BJ (cell line): Measurements from ENCODE around the gene CACNA1C. TPM values are rescaled to one million over a fixed set of nuclear protein-coding genes. Genes with fewer than 3 reads are reported as not detected.

Source experiments
- CTCF ChIA-PET: fragments of 350-600 bp; formaldehyde crosslinking; extraction: SDS; loops from one replicate; lab custom pipeline; 2021; ENCODE audit warnings: antibody characterized with exemption, inconsistent platforms; lab: Yijun Ruan, JAX
- POLR2A ChIA-PET: fragments of 300-600 bp; sonication (Branson Sonifier 250); formaldehyde crosslinking; extraction: SDS; loops from one replicate; lab custom pipeline; 2021; ENCODE audit warnings: antibody characterized with exemption; lab: Charles Lee
- DNase-seq: peaks from one replicate; pipeline ENCODE4 v3.0.0-alpha.2; 2011; ENCODE audit warnings: low read depth
- H3K27me3 ChIP-seq: 2 replicates; pipeline ENCODE4 v1.6.0; 2011; ENCODE audit warnings: low read length; ENCODE audit not compliant: control insufficient read depth, insufficient read depth
- H3K36me3 ChIP-seq: 2 replicates; pipeline ENCODE4 v1.5.1; 2011; ENCODE audit warnings: low read length; ENCODE audit not compliant: control insufficient read depth, insufficient read depth
- H3K4me3 ChIP-seq: 2 replicates; pipeline ENCODE4 v1.5.1; 2011; ENCODE audit warnings: low read depth, mild to moderate bottlenecking, control low read depth, low read length
- polyA plus RNA-seq: library from polyadenylated mRNA; depleted of rRNA; stranded (reverse); fragments of >200 nt; gene quantifications from 2 replicates; pipeline ENCODE4 v1.2.3, GENCODE V29; 2011
- TF ChIP-seq, protein P1 (sequence below): IDR thresholded peaks from 2 replicates; pipeline ENCODE4 v1.5.1; 2011; ENCODE audit warnings: low read depth, mild to moderate bottlenecking, control low read depth, inconsistent platforms, low read length, moderate library complexity; ENCODE audit not compliant: insufficient read depth

CACNA1C gene
- polyA plus RNA-seq, 1 experiment: 14.7 TPM

- TF ChIP-seq, protein P1, sequence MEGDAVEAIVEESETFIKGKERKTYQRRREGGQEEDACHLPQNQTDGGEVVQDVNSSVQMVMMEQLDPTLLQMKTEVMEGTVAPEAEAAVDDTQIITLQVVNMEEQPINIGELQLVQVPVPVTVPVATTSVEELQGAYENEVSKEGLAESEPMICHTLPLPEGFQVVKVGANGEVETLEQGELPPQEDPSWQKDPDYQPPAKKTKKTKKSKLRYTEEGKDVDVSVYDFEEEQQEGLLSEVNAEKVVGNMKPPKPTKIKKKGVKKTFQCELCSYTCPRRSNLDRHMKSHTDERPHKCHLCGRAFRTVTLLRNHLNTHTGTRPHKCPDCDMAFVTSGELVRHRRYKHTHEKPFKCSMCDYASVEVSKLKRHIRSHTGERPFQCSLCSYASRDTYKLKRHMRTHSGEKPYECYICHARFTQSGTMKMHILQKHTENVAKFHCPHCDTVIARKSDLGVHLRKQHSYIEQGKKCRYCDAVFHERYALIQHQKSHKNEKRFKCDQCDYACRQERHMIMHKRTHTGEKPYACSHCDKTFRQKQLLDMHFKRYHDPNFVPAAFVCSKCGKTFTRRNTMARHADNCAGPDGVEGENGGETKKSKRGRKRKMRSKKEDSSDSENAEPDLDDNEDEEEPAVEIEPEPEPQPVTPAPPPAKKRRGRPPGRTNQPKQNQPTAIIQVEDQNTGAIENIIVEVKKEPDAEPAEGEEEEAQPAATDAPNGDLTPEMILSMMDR: no peak
- Histone ChIP-seq H3K4me3 (no peak overlapping the region), H3K36me3 (peaks cover 6% of the 10 kb centered on the region), H3K27me3 (no peaks in the 10 kb centered on the region)
- POLR2A ChIA-PET: no interaction called here
- DNase-seq: no peak
- CTCF ChIA-PET: no interaction called here
Observed at GRCh38 chr12:2540535-2540941, 487.8 kb downstream of the CACNA1C start.

DNA sequence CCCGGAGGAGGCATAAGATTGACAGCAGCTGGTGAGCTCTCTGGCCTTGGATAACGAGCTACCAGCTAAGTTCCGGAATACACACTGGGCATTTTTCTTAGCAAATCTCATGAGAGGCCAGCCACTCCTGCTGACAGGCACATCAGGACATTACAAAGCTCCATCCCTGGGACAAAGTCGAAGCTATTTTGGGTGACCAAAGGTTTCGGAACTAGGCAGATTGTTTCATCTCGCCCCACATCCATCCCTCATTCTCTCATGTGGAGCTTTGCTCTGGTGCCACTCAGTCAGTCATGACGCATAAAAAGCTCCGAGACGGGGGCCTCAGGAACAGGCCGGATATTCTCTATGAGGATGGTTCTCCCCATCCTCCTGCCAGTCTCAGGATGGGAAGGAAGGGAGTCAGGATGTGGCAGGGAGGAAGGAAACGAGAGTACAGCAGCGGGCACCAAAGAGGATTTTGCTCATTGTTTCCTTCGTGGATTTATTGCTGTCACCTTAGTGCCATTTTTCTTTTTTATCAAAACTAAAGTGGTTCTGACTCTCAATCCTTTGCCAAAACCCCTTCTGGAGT is 488.9 kb downstream of the CACNA1C start:
- TF ChIP-seq, protein P1: no peak
- Histone ChIP-seq H3K36me3 (peaks cover 10% of the 10 kb centered on the region), H3K4me3 (no peak overlapping the region), H3K27me3 (no peaks in the 10 kb centered on the region)
- POLR2A ChIA-PET: no interaction called here
- DNase-seq: no peak
- CTCF ChIA-PET: no interaction called here

DNA sequence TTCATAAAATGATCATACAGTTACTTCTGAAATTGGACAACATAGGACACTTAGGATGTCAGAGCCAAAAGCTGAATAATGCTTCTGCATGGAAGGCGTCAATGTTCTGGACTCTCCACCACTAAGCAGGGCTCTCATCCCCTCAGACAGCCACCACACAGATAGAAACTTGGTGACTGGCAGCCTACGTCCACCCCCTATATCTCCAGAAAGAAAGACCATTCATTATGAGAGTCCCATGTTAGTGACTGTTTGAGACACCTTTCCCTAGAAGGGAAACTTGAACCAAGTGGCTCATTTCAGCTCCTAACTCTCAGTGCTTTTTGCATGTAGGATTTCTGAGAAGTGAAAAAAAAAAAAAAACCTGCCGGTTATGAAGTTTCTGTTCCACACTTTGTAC is 491.0 kb downstream of the CACNA1C start:
- ChIA-PET CTCF (interaction anchor here (1.2 kb wide), 1 partner anchor 81 kb away, joined by 3 read pairs; no protein-coding TSS in a partner anchor), POLR2A (no interaction called here)
- TF ChIP-seq, protein P1: no peak
- DNase-seq: no peak
- Histone ChIP-seq H3K4me3 (no peak overlapping the region), H3K27me3 (no peaks in the 10 kb centered on the region), H3K36me3 (peaks cover 9% of the 10 kb centered on the region)

DNA sequence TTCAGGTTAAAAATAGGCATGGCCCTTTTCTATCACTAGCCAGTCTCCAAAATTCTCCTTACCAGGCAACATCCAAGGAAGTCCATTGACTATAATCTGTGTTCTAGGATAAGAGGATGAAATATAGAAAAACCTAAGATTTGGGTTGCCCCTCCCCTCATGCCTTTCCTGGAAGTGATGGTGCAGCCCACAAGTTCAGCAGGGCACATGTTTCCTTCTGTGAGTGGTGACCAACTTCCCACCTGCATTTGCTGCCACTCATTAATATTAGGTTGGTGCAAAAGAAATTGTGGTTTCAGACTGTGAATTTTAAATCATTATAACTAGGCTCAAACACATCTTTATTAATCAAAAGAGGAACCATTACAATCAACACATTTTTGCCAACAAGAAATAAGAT is 491.4 kb downstream of the CACNA1C start:
- ChIA-PET POLR2A (no interaction called here), CTCF (no interaction called here)
- Histone ChIP-seq H3K4me3 (no peak overlapping the region), H3K27me3 (no peaks in the 10 kb centered on the region), H3K36me3 (peaks cover 8% of the 10 kb centered on the region)
- TF ChIP-seq, protein P1: no peak
- no peak for DNase-seq

DNA sequence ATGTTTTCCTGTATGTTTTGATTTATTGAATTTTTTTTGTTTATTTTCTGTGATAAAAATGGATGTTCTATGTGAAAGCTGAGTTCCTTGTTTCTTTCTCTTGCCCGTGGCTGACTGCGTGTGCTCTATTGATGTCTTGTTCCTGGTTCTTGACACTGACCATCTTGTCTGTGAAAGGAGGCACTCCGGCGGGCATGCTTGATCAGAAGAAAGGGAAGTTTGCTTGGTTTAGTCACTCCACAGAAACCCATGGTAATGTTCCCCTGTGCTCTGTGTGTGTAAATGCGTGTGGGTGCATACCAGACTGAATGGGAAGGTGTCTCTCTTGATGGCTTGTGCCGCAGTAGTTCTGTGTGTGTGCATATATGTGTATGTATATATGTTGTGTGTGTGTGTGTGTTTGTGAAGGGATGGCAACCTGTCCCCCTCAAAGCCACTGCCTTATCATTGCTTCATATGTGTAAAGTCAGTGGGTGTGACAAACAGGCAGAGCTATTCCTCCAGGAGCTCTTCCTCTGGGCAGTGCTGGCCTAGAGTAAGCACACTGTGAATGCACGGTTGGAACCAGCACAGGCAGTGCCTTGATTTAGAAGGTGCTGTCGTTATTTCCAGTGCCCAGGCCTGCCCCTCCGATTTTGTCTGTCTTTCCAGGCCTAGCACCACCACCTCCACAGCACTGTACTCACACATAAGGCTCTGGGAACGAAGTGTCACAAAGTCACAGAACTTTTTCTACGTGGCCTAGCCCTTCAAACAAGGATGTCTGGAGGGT is 494.7 kb downstream of the CACNA1C start:
- no peaks in the 10 kb centered on the region for H3K27me3 ChIP-seq
- H3K36me3 ChIP-seq: peaks cover 14% of the 10 kb centered on the region
- no peak overlapping the region for H3K4me3 ChIP-seq
- ChIA-PET POLR2A (no interaction called here), CTCF (no interaction called here)
- DNase-seq: no peak
- TF ChIP-seq, protein P1: no peak
